Measurements from ENCODE around the gene EPHB1.

- TF ChIP-seq EZH2 (IDR thresholded peaks at IDR 0.05) (no peak), POLR2AphosphoS5 (IDR thresholded peaks at IDR 0.05; ENCODE audit: borderline replicate concordance, low read depth, low read length) (no peak)
Observed at GRCh38 chr3:135248213-135248612, 453.2 kb downstream of the EPHB1 start.
